Brain microvascular endothelial cell (primary cell): ENCODE results near the gene ROCK2.

Source experiments
- DNase-seq: peaks from one replicate; pipeline ENCODE4 v3.0.0-alpha.2; 2020
- H3K27ac ChIP-seq: fragments of 250-450 bp; sonication (Bioruptor Pico); 2 replicates; pipeline ENCODE4 v1.5.1; 2020; ENCODE audit warnings: mild to moderate bottlenecking, moderate library complexity
- H3K27me3 ChIP-seq: fragments of 250-450 bp; sonication (Bioruptor Pico); replicated peaks from 2 replicates; pipeline ENCODE4 v1.5.1; 2020; ENCODE audit warnings: mild to moderate bottlenecking
- H3K36me3 ChIP-seq: fragments of 250-450 bp; sonication (Bioruptor Pico); replicated peaks from 2 replicates; pipeline ENCODE4 v1.5.1; 2020; ENCODE audit warnings: mild to moderate bottlenecking
- H3K4me3 ChIP-seq: 2 replicates; pipeline ENCODE4 v1.5.1; 2011; ENCODE audit warnings: low read depth, mild to moderate bottlenecking, control low read depth, low read length, moderate library complexity
- in situ Hi-C: cut with HindIII; loops from 2 replicates; pipeline ENCODE4 v1.10.0; 2017; ENCODE audit warnings: low sequenced_read_pairs, low pct_ligation_motif_present
- TF ChIP-seq, protein P1 (sequence below): IDR thresholded peaks from 2 replicates; pipeline ENCODE4 v1.5.1; 2011; ENCODE audit warnings: low read depth, mild to moderate bottlenecking, moderate library complexity, low read length, control low read depth, inconsistent platforms; ENCODE audit errors: missing control alignments

Gene ROCK2

DNA sequence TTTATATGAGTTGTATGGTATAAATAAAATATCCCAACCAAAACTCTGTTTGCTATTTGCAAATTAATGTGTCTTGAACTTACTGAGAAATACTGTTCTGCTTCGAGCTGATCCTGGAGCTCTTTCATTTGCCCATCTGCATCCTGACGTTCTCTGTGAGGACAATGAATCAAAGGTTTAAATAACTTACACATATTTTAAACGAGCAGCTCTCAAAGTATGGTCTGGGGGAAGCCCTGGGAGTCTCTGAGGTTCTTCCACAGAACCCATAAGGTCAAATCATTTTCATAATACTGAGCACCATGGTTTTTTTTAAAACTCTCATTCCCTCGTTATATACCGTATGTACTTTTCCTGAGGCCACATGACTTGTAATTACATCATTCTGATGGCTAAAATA lies 142.5 kb downstream of the ROCK2 start:
- Histone ChIP-seq H3K27me3 (no peaks in the 10 kb centered on the region), H3K4me3 (no peak overlapping the region), H3K36me3 (peaks cover 4% of the 10 kb centered on the region), H3K27ac (no peak overlapping the region)
- no peak for DNase-seq
- TF ChIP-seq, protein P1, sequence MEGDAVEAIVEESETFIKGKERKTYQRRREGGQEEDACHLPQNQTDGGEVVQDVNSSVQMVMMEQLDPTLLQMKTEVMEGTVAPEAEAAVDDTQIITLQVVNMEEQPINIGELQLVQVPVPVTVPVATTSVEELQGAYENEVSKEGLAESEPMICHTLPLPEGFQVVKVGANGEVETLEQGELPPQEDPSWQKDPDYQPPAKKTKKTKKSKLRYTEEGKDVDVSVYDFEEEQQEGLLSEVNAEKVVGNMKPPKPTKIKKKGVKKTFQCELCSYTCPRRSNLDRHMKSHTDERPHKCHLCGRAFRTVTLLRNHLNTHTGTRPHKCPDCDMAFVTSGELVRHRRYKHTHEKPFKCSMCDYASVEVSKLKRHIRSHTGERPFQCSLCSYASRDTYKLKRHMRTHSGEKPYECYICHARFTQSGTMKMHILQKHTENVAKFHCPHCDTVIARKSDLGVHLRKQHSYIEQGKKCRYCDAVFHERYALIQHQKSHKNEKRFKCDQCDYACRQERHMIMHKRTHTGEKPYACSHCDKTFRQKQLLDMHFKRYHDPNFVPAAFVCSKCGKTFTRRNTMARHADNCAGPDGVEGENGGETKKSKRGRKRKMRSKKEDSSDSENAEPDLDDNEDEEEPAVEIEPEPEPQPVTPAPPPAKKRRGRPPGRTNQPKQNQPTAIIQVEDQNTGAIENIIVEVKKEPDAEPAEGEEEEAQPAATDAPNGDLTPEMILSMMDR: no peak
- in situ Hi-C loops: no loop called here

DNA sequence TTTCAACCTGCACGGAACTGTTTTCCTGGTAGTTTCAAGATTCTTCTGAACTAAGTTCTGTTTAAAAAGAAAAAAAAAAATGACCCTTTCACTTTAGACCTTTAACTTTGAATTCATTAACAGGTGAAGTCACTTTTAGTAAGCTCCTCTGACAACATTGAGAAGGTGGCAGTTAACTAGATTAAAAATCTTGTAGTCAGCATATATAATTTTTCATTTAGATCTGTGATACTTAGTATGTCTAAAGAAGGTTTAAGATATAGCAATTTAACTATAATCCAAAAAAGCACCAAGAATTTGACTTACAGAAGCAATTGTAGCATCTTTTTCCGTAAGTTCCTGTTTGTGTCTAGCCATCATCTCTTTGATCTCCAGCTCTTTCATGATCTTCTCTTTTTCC lies 143.8 kb downstream of the ROCK2 start:
- H3K27me3 ChIP-seq: no peaks in the 10 kb centered on the region
- no peak overlapping the region for H3K27ac ChIP-seq
- TF ChIP-seq, protein P1: no peak
- in situ Hi-C loops: no loop called here
- DNase-seq: no peak
- peaks cover 7% of the 10 kb centered on the region for H3K36me3 ChIP-seq
- no peak overlapping the region for H3K4me3 ChIP-seq

DNA sequence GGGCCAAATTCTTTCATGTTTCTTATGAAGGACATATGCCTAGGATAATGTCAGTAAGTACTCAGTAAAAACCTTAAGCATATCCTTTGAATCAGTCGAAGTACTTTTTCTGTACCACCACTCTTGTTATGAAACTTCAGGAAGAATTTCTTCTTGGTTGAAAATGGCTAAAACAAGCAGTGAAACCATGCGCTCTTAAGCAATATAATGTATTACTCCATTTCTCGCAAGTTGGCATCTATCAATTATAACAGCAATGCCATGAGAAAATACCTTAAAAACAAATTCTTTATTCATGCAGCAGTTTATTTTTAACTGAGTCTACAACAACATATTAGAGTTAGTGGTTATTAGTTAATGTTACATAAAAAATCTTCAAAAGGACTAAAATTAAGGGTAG lies 148.2 kb downstream of the ROCK2 start:
- Histone ChIP-seq H3K36me3 (peaks cover 20% of the 10 kb centered on the region), H3K27me3 (no peaks in the 10 kb centered on the region), H3K27ac (no peak overlapping the region), H3K4me3 (no peak overlapping the region)
- no peak for DNase-seq
- in situ Hi-C loops: no loop called here
- TF ChIP-seq, protein P1: no peak

DNA sequence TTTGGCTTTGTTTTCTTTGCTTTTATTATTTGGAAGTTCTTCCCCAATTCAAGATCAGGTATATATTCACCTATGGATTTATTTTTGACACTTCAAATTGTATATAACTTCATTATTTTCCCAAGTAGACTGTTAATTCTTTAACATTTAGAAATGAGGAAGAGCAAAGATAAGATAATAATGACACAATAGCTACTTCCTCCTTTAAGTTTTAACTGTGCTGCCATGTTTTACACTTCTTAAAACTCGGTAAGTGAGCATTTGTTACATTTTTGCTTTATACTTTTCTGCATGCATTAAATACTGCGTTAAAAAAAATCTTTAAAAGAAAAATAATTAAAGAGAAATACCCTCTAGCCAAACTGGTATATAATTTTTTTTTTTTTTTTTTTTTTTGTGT lies 156.7 kb downstream of the ROCK2 start:
- peaks cover 9% of the 10 kb centered on the region for H3K36me3 ChIP-seq
- TF ChIP-seq, protein P1: no peak
- H3K4me3 ChIP-seq: no peak overlapping the region
- in situ Hi-C loops: no loop called here
- H3K27ac ChIP-seq: no peak overlapping the region
- no peak for DNase-seq
- no peaks in the 10 kb centered on the region for H3K27me3 ChIP-seq

DNA sequence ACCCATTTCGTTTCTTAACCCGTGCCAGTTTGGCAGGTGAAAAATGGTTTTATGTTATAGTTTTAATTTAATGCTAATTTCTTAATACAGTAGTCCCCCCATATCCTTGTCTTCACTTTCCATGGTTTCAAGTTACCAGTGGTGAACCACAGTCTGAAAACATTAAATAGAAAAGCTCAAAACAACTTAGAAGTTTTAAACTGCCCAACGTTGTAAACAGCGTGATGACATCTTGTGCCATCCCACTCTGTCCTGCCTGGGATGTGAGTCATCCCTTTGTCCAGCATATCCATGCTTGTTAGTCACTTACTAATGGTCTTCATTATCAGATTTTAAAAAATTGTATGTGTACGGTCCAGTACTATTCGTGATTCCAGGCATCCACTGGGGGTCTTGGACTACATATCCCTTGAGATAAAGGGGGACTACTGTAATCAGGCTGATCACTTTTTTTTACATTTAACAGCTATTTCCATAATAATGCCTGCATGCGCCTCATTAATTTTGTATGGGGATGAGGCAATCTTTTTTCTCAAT lies 157.3 kb downstream of the ROCK2 start:
- no peak overlapping the region for H3K27ac ChIP-seq
- TF ChIP-seq, protein P1: no peak
- in situ Hi-C loops: no loop called here
- DNase-seq: peak; percentile 61
- no peaks in the 10 kb centered on the region for H3K27me3 ChIP-seq
- H3K36me3 ChIP-seq: peaks cover 6% of the 10 kb centered on the region
- H3K4me3 ChIP-seq: no peak overlapping the region

DNA sequence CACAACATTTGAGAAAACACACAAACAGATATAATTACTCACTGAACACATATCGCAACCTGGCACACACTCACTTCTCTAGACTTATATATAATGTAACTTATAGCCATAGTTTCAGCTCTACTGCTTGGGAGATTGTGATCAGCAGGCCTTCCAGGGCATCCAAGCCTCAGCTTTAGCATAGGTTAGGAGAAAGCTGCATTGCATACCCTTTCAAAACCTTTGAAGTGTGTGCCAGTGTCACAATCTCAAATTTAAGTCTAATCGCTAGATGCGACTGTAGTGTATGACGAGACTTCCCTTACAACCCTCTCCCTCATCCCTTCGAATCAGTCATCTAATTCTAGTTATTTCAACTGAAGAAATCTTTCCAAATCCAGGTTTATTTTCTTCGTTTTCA lies 158.3 kb downstream of the ROCK2 start:
- TF ChIP-seq, protein P1: no peak
- H3K36me3 ChIP-seq: no peaks in the 10 kb centered on the region
- no peaks in the 10 kb centered on the region for H3K27me3 ChIP-seq
- no peak overlapping the region for H3K4me3 ChIP-seq
- no peak for DNase-seq
- in situ Hi-C loops: no loop called here
- no peak overlapping the region for H3K27ac ChIP-seq
